Smooth muscle cell (in vitro differentiated cells): ENCODE results near the gene IMP4. TPM values are rescaled to one million over a fixed set of nuclear protein-coding genes. Genes with fewer than 3 reads are reported as not detected.
"Not testable (repeated sequence)": the region's sequence is repeated elsewhere in the genome, so short reads cannot be mapped to it uniquely, and the experiment has no call there.

Experiments
- DNase-seq: peaks from one replicate; lab custom pipeline; 2025; ENCODE audit not compliant: unreplicated experiment; lab: John Stamatoyannopoulos, UW
- H2AFZ ChIP-seq: fragments of 200-600 bp; sonication (generic); 2 replicates; pipeline ENCODE4 v1.6.0; 2016; ENCODE audit warnings: antibody characterized with exemption, low read depth, mild to moderate bottlenecking
- H3F3A ChIP-seq: fragments of 200-600 bp; sonication (generic); 2 replicates; pipeline ENCODE4 v1.6.0; 2017; ENCODE audit warnings: antibody characterized with exemption, low read depth
- H3K27ac ChIP-seq: fragments of 200-600 bp; sonication (generic); 2 replicates; pipeline ENCODE4 v1.5.1; 2016; ENCODE audit warnings: low read depth, mild to moderate bottlenecking
- H3K27me3 ChIP-seq: fragments of 200-600 bp; sonication (generic); 2 replicates; pipeline ENCODE4 v1.6.1; 2016; ENCODE audit warnings: low read depth, mild to moderate bottlenecking
- H3K36me3 ChIP-seq: fragments of 200-600 bp; sonication (generic); 2 replicates; pipeline ENCODE4 v1.5.1; 2016; ENCODE audit warnings: low read depth
- H3K4me1 ChIP-seq: fragments of 200-600 bp; sonication (generic); 2 replicates; pipeline ENCODE4 v1.5.1; 2016; ENCODE audit warnings: low read depth
- H3K4me2 ChIP-seq: fragments of 200-600 bp; sonication (generic); 2 replicates; pipeline ENCODE4 v1.6.0; 2016; ENCODE audit warnings: mild to moderate bottlenecking
- H3K4me3 ChIP-seq: fragments of 200-600 bp; sonication (generic); 2 replicates; pipeline ENCODE4 v1.5.1; 2016; ENCODE audit warnings: mild to moderate bottlenecking
- H3K79me2 ChIP-seq: fragments of 200-600 bp; sonication (generic); 2 replicates; pipeline ENCODE4 v1.6.0; 2016; ENCODE audit warnings: low read depth, mild to moderate bottlenecking
- H3K9ac ChIP-seq: fragments of 200-600 bp; sonication (generic); 2 replicates; pipeline ENCODE4 v1.6.0; 2016; ENCODE audit warnings: low read depth
- H3K9me3 ChIP-seq: fragments of 200-600 bp; sonication (generic); replicated peaks from 2 replicates; pipeline ENCODE4 v1.5.1; 2016; ENCODE audit warnings: low read depth
- H4K20me1 ChIP-seq: fragments of 200-600 bp; sonication (generic); 2 replicates; pipeline ENCODE4 v1.6.0; 2016; ENCODE audit warnings: low read depth
- CTCF ChIP-seq: fragments of 200-600 bp; sonication (generic); IDR thresholded peaks from 2 replicates; pipeline ENCODE4 v1.5.1; 2017; ENCODE audit warnings: borderline replicate concordance, mild to moderate bottlenecking, antibody characterized with exemption; ENCODE audit not compliant: insufficient read depth, poor library complexity, severe bottlenecking
- WGBS: methylation state at CpG from one replicate; pipeline ENCODE4 v1.1.7; 2016; ENCODE audit warnings: low lambda C conversion rate; 5-methylcytosine and 5-hydroxymethylcytosine counted together
- polyA plus RNA-seq: library from polyadenylated mRNA; unstranded; fragments of >200 nt; fragmentation: Nextera tagmentation; extraction: Ambion mirVana; gene quantifications from 2 replicates; pipeline ENCODE4 v1.2.1, GENCODE V29; 2016
- total RNA-seq: library from RNA; depleted of rRNA; stranded (reverse); fragments of >200 nt; gene quantifications from 2 replicates; pipeline ENCODE4 v1.2.3, GENCODE V29; 2014

The IMP4 gene
- total and polyA plus RNA-seq, 2 experiments from 2014 or later = 59.3 to 75.0 TPM

DNA sequence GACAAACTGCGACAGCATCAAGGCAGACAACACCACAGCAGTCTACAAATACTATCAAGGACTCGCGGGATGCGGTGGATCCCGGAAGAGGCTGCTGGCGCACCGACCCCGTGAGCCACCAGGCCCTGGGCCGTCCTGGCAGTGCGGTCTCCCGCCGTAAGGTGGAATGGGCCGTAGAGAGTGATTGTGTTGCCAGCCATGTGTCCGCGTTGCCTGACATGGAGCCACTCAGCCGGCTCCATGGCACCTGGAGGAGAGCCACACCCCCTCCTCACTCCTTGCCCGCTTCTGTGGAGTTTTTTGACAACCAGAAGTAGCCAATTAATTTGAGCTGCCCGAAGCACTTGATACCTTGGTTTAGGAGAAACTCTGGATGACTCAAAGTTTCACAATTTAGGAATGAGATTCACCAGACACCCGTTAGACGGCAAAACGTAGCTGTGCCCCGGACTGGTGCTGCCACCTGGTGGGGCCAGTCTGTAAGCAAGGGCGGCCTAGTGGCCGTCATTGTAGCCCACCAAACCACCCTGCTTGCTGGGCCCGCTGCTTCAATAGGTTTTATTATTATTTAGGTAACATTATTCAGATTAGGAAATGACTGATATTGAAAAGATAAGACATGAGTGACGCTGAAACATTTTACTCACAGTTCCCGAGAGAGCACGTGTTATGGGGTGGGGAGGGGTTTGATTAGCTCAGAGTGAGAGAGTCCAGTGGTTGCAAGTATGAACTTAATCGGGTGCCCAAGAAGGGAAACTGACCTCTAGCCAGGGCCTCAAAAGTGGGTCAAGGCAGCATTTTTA, 10.2 kb upstream of the IMP4 start:
- Histone ChIP-seq H3K79me2 (no peaks in the 10 kb centered on the region), H3K4me2 (peak overlapping the region; percentile 64), H3K9me3 (no peaks in the 10 kb centered on the region), H3K4me3 (no peak overlapping the region), H2AFZ (no peak overlapping the region), H4K20me1 (no peaks in the 10 kb centered on the region), H3K36me3 (no peaks in the 10 kb centered on the region), H3K4me1 (peaks cover 11% of the 10 kb centered on the region), H3K27me3 (peaks cover 5% of the 10 kb centered on the region), H3K27ac (no peak overlapping the region), H3K9ac (no peak overlapping the region), H3F3A (peaks cover 14% of the 10 kb centered on the region)
- peak; percentile 97 for TF ChIP-seq CTCF
- DNase-seq = peak; percentile 39
- WGBS = 30% methylated on average over 29 of the region's 29 CpGs

DNA sequence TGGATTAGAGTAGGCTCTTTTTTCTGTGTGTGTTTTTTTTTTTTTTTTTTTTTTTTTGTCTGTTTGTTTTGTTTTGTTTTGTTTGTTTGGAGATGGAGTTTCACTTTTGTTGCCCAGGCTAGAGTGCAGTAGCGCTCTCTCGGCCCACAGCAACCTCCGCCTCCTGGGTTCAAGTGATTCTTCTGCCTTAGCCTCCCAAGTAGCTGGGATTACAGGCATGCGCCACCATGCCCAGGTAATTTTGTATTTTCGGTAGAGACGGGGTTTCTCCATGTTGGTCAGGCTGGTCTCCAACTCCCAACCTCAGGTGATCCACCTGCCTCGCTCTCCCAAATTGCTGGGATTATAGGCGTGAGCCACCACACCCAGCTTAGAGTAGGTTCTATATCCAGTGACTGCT, 9.4 kb upstream of the IMP4 start:
- peaks cover 17% of the 10 kb centered on the region for H3K4me1 ChIP-seq
- H3K9me3 ChIP-seq, DNase-seq: not testable (repeated sequence)

DNA sequence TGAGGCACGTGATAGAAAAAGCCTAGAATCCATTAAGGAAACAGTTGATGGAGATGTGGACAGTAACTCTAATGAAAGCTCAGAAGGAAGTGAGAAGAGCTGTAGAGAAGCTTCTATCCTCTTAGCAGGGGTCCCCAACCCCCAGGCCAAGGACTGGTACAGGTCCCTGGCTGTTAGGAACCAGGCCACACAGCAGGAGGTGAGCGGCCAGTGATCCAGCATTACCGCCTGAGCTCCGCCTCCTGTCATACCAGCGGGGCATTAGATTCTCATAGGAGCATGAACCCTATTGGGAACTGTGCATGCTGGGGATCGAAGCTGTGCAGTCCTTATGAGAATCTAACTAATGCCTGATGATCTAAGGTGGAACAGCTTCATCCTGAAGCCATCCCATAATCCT, 8.7 kb upstream of the IMP4 start:
- Histone ChIP-seq H3K27me3 (peaks cover 5% of the 10 kb centered on the region), H3K4me3 (no peak overlapping the region), H3K9me3 (no peaks in the 10 kb centered on the region), H3K9ac (no peak overlapping the region), H3K4me1 (peaks cover 9% of the 10 kb centered on the region), H3K36me3 (no peaks in the 10 kb centered on the region), H3K79me2 (no peaks in the 10 kb centered on the region), H3F3A (peaks cover 10% of the 10 kb centered on the region), H3K27ac (no peak overlapping the region), H3K4me2 (no peak overlapping the region), H2AFZ (no peak overlapping the region), H4K20me1 (no peaks in the 10 kb centered on the region)
- no peak for DNase-seq
- TF ChIP-seq CTCF = no peak
- 71% methylated on average over 6 of the region's 6 CpGs for WGBS

More for the DNA sequence above, 9.4 kb upstream of the IMP4 start:
- 95% methylated on average over 8 of the region's 8 CpGs for WGBS
- not testable (repeated sequence) for H2AFZ ChIP-seq, H3K79me2 ChIP-seq, H3K4me3 ChIP-seq, H3K27ac ChIP-seq, H4K20me1 ChIP-seq, H3K4me2 ChIP-seq, H3K27me3 ChIP-seq, H3K9ac ChIP-seq, H3K36me3 ChIP-seq
- H3F3A ChIP-seq = peaks cover 17% of the 10 kb centered on the region

DNA sequence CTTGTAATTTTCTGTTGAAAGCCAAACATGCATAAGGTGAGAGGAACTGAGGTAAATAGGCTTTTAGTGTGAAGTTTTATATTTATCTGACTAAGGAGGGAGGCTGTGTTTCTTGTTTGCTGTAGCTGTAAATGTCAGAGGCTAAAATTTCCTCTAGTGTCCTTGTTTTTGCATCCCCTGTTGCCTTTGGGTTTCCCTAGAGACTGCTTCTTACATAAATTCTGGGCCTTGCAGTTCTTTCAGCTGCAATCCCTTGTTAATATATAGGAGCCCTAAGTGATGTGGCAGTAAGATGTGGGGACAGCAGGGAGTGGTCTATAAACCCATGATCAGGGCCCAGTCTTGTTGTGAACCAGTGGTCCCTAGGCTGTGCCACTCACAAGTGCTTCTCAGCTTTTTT, 7.5 kb upstream of the IMP4 start:
- Histone ChIP-seq H3K4me2 (no peak overlapping the region), H3K9ac (no peak overlapping the region), H3K4me1 (peaks cover 9% of the 10 kb centered on the region), H3K9me3 (no peaks in the 10 kb centered on the region), H3F3A (peaks cover 6% of the 10 kb centered on the region), H3K36me3 (no peaks in the 10 kb centered on the region), H3K27me3 (peaks cover 5% of the 10 kb centered on the region), H2AFZ (no peak overlapping the region), H3K79me2 (no peaks in the 10 kb centered on the region), H4K20me1 (no peaks in the 10 kb centered on the region), H3K27ac (no peak overlapping the region), H3K4me3 (no peak overlapping the region)
- no peak for DNase-seq
- TF ChIP-seq CTCF = no peak
